T-helper 9 cell (primary cell): ENCODE measurements around the gene CIDEB.

ENCODE experiments used
- DNase-seq: peaks from one replicate; pipeline ENCODE4 v3.0.0-alpha.2; 2020

Gene CIDEB

GRCh38 chr14:24312736-24313507 is 5.1 kb upstream of the CIDEB start:
- DNase-seq = peak; percentile 24

GRCh38 chr14:24311837-24312615 is 4.2 kb upstream of the CIDEB start:
- no peak for DNase-seq

DNA sequence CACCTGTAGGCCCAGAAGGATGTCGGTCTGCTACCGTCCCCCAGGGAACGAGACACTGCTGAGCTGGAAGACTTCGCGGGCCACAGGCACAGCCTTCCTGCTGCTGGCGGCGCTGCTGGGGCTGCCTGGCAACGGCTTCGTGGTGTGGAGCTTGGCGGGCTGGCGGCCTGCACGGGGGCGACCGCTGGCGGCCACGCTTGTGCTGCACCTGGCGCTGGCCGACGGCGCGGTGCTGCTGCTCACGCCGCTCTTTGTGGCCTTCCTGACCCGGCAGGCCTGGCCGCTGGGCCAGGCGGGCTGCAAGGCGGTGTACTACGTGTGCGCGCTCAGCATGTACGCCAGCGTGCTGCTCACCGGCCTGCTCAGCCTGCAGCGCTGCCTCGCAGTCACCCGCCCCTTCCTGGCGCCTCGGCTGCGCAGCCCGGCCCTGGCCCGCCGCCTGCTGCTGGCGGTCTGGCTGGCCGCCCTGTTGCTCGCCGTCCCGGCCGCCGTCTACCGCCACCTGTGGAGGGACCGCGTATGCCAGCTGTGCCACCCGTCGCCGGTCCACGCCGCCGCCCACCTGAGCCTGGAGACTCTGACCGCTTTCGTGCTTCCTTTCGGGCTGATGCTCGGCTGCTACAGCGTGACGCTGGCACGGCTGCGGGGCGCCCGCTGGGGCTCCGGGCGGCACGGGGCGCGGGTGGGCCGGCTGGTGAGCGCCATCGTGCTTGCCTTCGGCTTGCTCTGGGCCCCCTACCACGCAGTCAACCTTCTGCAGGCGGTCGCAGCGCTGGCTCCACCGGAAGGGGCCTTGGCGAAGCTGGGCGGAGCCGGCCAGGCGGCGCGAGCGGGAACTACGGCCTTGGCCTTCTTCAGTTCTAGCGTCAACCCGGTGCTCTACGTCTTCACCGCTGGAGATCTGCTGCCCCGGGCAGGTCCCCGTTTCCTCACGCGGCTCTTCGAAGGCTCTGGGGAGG is 3.1 kb upstream of the CIDEB start, which contains the start of gene LTB4R:
TSS of gene LTB4R (plus strand) at position 857 of the 959 bp plus-strand sequence. CDS start 4,150 bp downstream, outside the sequence.
- peak; percentile 54 for DNase-seq

- no peak for DNase-seq
Measured at GRCh38 chr14:24310265-24310645, 2.5 kb upstream of the CIDEB start.

- DNase-seq = no peak
Measured at GRCh38 chr14:24309538-24310264, 1.9 kb upstream of the CIDEB start, which contains the start of gene LTB4R2. Gene LTB4R2, plus strand, starts transcription at chr14:24310140. Its CDS starts 525 bp downstream, at chr14:24310665.

GRCh38 chr14:24308342-24309124 is 756 bp upstream of the CIDEB start:
- DNase-seq = no peak

DNA sequence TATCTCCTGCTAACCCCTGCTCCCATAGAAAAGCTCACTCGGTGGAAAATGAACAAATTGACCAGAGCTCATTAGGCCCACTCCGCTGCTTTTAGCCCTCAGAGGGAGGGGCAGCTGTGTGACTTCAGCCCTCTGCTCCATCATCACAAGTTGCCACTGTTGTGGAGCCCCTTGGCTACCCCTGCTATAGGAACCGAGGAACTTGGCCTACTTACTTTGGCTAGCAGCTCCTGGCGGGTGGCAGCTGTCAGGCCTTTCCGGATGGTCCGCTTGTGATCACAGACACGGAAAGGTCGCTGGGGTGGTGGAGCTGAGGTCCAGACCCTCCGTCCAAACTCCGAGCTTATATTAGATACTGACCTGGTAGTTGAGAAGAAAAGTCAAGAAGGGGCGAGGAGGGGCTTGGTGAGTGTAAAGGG is 612 bp downstream of the CIDEB start:
- no peak for DNase-seq

DNA sequence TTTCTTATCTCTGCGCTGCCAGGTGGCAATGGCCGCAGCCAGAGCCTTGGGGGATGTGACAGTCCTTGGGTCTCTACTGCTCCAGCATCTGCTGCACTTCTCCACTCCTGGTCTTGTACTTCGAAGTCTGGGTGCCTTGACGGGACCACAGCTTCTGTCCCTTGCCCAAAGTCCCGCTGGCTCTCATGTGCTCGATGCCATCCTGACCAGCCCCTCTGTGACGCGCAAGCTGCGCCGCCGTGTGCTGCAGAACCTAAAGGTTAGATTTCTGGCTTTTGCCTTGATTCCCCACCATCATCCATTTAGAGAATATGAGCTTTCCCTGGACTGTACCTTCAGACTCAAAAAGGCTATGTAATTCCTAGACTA is 3.8 kb downstream of the CIDEB start:
- no peak for DNase-seq

DNA sequence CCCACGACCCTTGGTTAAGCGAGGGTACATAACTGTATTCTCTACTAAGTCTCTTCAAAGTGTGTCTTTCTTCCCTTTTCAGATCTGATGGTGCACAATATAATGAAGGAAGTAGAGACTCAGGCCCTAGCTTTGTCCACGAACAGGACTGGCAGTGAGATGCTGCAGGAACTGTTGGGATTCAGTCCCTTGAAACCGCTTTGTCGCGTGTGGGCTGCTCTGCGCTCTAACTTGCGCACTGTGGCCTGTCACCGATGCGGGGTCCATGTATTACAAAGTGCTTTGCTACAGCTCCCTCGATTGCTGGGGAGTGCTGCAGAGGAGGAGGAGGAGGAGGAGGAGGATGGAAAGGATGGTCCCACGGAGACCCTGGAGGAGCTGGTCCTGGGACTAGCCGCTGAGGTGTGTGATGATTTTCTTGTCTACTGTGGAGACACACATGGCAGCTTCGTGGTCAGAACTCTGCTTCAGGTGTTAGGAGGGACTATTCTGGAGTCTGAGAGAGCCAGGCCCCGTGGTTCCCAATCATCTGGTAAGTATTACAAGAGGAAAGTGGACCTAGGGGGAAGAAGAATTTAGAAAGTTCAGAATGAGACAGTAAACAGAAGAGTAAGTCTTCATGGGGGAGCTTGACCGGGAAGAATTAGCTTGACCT is 7.3 kb downstream of the CIDEB start:
- no peak for DNase-seq

- peak; percentile 95 for DNase-seq
Measured at GRCh38 chr14:24299255-24300191, 8.3 kb downstream of the CIDEB start, which contains the start of the genes DHRS1 and NOP9. Gene DHRS1, minus strand, starts transcription at chr14:24299780. Its CDS starts 674 bp downstream, at chr14:24299106. Gene NOP9, plus strand, starts transcription at chr14:24299850. Its CDS starts 105 bp downstream, at chr14:24299955.

- DNase-seq = no peak
Measured at GRCh38 chr14:24298892-24299254, 8.9 kb downstream of the CIDEB start.

GRCh38 chr14:24297190-24297964 is 10.4 kb downstream of the CIDEB start:
- DNase-seq = no peak

DNA sequence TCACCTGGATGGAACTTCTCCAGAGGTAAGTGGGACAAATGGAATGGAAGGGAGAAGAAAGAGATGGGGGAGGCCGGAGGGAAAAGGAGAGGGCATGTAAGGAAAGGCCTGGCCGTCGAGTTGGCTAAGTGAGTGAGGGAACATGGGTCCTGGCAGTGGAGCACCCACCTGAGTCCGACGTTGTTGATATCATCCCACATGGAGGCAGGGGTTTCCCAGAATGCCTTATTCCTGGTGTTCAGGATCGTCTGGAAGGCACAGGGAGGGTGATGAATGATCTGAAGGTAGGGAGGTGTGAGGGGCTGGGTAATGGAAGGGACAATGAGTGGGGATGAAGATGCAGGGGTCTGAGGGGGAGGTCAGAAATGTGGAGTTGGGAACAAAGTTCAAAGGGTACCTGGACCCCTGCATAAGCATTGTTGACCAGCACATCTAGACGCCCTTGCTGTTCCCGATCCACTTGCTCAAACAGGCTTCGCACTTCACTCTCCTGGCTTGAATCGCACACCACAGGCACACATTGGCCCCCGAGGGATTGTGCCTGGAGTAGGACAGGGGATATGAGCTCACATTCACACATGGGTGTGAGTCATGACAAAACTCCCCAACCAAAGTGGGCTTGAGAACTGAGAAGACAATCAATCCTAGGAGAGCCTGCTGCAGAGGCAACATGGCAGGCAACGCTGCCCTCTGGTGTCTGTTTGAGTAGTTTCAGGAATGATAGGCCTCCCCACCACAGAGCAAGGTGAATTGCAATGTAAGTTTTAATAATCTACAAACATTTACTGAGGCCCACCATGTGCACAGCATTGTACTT is 11.2 kb downstream of the CIDEB start:
- DNase-seq = peak; percentile 52

DNA sequence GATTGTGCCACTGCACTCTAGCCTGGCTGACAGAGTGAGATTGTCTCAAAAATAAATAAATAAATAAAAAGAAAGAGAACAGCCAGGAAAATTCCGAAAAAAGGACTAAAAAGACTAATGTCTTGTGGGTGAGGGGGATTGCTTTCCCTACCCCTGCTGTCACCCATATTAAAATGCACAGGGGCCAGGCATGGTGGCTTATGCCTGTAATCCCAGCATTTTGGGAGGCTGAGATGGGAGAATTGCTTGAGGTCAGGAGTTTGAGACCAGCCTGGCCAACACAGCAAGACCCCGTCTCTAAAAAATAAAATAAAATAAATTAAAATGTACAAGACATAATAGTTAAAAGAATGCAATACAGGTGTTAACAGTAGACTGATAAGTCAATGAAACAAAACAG is 14.3 kb downstream of the CIDEB start:
- DNase-seq = no peak

DNA sequence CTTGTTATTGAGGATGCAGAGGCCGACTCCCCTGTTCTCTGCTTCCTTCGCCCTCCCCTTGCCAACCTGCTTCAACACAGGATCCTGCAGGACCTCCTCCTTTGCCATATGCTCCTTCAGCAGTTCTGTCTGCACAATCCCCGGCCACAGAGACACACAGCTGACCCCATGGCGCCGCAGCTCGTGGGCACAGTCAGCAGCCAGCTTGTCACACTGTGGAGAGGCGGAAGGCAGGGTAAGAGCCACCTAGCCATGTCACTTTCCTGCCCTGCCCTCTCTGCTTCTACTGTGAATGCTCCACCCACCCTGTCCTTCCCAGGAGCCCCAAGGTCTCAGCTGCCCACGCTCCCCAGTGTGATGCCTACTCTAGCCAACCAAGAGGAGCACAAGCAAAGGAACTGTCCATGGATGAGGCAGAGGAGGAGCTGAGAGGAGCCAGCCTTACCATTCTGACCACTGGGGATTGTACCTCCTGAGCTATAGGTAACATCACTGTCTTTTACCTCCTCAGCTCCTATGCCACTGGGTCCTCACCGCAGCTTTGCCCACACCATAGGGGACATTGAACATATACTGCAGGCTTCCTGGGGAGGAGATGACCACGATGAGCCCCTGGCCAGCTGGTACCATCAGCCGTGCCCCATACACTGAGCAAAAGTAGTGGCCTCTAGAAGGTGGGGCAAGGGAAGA is 15.5 kb downstream of the CIDEB start:
- DNase-seq = no peak

GRCh38 chr14:24291446-24292117 is 16.2 kb downstream of the CIDEB start:
- DNase-seq = no peak
